IPS DF 4.7 (cell line): ENCODE results near the gene SCAMP5.

Experiments used
- DNase-seq: peaks from one replicate; pipeline ENCODE4 v3.0.0-alpha.2; 2013; ENCODE audit warnings: low spot score; ENCODE audit errors: extremely low read depth

Gene SCAMP5

DNA sequence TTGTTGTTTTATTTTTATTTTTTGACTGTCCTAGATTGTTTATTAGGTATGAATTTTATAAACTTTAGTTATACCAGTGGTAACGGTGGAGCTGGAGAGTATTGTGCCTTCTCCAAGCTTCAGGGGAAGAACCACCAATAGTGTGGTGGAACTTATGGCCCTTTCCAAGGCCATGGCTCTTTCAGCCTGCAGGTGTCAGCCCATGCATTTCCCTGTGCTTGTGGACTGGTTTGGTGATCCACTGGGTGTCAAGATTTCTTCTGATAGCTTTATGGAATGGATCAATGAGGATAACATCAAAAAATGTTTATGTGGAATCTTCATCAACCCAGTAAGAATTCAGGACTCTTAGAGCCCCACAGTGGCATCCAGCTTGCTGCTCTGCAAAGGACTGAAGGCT lies 19.2 kb upstream of the SCAMP5 start:
- DNase-seq = no peak

DNA sequence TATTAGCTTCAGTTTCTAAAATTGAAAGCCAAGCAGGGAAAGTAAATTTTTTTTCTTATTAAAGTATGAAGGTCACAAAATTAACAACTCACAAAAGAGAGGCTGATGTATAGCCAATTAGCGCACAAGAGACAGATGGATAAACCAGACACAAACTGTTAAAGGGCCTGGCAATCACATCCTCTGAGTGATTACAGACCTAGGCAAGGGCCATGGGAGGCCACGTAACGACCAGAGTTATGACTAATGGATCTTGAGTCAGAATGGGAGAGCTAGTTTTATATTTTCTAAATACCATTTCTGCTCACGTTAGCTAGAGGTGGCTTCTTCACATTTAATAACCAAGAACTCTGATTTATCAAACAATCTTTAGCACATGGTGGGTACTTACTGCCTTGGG lies 17.8 kb upstream of the SCAMP5 start:
- DNase-seq = no peak

- DNase-seq = no peak
Measured at GRCh38 chr15:74978077-74978476, 17.3 kb upstream of the SCAMP5 start.

GRCh38 chr15:74978503-74978902 lies 16.9 kb upstream of the SCAMP5 start:
- DNase-seq = no peak

GRCh38 chr15:74982183-74982582 lies 13.2 kb upstream of the SCAMP5 start:
- DNase-seq = no peak

- DNase-seq = no peak
Measured at GRCh38 chr15:74983725-74984231, 11.6 kb upstream of the SCAMP5 start.

DNA sequence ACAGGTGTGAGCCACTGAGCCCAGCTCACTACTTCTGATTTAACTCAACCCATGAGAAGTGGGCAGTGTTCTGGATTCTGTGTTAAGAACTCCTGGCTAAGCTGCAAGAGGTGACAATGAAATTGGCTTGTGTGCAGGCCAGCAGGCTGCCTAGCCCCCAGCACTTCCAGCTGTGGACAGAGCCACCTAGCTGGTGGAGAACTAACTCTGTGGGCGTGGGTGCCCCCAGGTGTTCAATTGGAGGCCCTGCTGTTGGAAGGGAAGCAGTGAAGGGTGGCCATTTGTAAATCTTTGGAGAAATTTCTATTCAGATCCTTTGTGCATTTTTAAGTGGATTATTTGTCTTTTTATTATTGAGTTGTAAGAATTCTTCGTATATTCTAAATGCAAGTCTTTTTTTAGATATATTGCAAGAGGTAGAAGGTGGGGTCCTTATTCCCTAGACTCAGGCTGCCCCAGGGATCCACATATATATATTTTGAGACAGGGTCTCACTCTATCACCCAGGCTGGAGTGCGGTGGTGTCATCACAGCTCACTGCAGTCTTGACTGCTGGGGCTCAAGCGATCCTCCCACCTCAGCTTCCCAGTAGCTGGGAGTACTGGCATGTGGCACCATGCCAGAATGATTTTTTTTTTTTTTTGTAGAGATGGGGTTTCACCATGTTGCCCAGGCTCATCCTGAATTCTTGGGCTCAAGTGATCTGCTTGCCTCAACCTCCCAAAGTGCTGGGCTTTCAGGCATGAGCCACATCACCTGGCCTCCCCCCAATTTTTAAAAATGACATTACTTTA lies 7.2 kb upstream of the SCAMP5 start:
- DNase-seq = no peak

- no peak for DNase-seq
Measured at GRCh38 chr15:74989527-74989926, 5.8 kb upstream of the SCAMP5 start.

GRCh38 chr15:74992619-74993018 lies 2.7 kb upstream of the SCAMP5 start:
- DNase-seq = no peak

GRCh38 chr15:74994236-74994635 lies 1.1 kb upstream of the SCAMP5 start:
- no peak for DNase-seq

DNA sequence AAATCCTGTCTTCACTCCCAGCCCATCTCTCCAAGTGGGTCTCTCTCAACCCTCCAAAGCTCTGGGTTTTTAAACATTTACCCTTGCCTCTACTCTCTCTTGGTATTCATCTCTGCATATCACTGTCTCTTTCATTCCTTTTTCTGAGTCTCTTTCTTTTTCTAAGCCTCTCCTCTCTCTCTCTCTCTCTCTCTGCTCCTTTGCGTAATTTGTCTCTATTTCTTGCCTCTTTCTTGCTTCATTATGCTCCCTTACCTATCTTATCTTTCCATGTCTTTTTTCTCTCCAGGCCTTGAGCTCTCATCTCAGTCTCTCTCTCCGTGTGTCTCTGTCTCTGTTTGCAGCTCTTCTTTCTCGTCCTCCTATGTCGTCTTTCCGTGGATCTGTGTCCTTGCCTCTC lies 678 bp upstream of the SCAMP5 start:
- no peak for DNase-seq

- no peak for DNase-seq
Measured at GRCh38 chr15:74995779-74996765, 709 bp downstream of the SCAMP5 start.

DNA sequence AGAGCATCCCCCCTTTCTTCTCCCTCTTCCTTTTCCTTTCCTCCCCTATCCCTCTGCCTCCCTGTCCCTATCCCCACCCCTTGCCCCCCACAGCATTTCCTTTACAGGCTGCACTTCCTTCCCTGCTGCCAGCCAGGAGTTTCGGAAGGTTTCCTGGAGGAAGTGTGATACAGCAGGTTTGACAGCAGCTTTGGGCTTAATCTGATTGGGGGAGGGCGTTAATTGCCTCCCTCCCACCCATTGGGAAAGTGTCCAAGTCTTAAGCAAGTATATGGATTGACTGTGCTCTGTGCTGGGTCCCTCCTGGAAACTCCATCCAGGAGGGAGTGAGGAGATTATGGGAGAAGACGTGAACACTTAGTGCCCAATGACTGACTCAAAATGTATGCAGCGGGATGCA lies 1.8 kb downstream of the SCAMP5 start:
- DNase-seq = no peak

DNA sequence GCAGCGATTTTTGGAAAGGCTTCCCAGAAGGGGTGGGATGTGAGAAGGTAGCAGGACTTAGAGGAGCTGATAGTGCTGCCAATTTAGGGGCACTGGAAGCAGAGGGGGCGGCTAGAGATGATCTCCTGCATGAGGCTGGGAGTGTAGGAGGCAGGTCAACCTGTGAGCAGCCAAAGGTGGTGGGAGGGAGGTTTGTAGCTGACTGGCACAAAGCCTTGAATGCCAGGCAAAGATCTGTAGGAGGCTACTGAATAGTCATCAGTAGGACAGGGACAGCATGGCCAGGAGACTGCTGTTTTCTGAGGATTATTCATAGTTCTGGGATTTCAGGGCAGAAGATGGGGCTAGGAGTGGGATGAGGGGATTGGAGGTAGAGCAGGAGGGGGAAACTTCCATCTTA lies 2.2 kb downstream of the SCAMP5 start:
- DNase-seq = no peak

DNA sequence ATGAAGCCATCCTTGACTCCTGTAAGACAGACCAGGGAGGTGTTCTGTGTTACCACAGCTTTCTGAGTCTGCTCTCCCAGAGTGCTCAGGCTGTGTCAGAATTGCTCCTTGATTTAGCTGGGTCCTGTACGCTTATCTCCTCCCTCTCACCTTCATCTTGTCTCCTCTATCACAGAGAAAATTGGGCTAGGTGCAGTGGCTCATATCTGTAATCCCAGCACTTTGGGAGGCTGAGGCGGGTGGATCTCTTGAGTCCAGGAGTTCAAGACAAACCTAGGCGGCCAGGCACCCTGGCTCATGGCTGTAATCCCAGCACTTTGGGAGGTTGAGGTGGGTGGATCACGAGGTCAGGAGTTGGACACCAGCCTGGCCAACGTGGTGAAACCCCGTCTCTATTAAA lies 5.9 kb downstream of the SCAMP5 start:
- DNase-seq = no peak

- DNase-seq = no peak
Measured at GRCh38 chr15:75002398-75002797, 7.0 kb downstream of the SCAMP5 start.

DNA sequence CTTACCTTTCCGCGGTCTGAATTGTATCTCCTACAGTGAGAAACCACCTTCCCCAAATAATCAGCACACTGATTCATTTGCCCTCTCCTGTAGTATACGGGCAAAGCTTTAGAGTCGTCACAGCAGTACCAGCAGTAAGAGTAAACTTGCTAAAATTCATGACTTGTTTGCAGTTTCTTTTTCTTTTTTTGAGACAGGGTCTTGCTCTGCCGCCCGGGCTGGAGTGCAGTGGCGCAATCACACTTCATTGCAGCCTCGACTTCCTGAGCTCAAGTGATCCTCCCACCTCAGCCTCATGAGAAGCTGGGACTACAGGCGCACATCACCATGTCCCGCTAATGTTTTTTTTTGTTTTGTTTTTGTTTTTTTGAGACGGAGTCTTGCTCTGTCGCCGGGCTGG lies 11.9 kb downstream of the SCAMP5 start:
- no peak for DNase-seq

GRCh38 chr15:75008221-75008625 lies 12.9 kb downstream of the SCAMP5 start:
- DNase-seq = no peak

- DNase-seq = no peak
Measured at GRCh38 chr15:75008629-75009326, 13.4 kb downstream of the SCAMP5 start.

DNA sequence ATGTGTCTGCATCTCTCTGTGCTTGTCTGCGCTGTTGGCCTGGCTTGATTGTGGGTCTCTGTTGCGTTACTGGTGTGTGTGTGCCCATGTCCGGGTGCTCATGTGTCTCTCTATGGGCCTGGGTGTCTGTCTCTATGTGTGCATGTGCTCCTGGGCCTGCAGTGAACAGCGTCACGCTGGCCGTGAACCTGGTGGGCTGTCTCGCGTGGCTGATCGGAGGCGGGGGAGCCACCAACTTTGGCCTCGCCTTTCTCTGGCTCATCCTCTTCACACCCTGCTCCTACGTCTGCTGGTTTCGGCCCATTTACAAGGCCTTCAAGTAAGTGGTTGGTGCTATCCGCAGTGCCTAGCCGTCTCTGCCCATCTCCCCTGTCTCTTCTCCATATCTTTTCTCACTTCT lies 21.1 kb downstream of the SCAMP5 start:
- no peak for DNase-seq

GRCh38 chr15:75019916-75020315 lies 24.6 kb downstream of the SCAMP5 start:
- DNase-seq = no peak

DNA sequence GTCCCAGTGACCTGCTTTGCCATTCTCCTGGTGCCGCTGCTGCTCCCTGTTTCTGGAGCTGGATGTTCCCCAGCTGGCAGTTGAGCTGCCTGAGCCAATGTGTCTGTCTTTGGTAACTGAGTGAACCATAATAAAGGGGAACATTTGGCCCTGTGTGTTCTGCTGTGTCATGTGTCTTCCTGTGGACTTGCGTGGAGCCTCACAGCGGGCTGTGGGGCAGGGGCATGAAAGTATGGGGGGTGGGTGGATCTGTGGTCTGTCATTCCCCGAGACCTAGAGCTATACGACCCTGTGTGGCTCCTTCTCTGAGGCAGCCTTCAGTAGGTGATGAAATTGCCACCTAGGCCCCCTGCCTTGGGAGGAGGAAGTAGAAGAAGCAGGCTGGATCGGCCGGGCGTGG lies 26.0 kb downstream of the SCAMP5 start:
- no peak for DNase-seq
